Naive B cell (primary cell): Measurements from ENCODE around the gene ZKSCAN3. TPM values are rescaled to one million over a fixed set of nuclear protein-coding genes. Genes with fewer than 3 reads are reported as not detected.
"Not testable (repeated sequence)": the region's sequence is repeated elsewhere in the genome, so short reads cannot be mapped to it uniquely, and the experiment has no call there.

ENCODE experiments used
- ATAC-seq, 2 donors: fragments of 150-1000 bp; cut with Tn5 transposase; 2 replicates each; pipeline ENCODE4 v1.10.0; 2021; ENCODE audit warnings: low read depth in 2 of 2, mild to moderate bottlenecking in 2 of 2, moderate library complexity in 2 of 2
- DNase-seq: peaks from one replicate; pipeline ENCODE4 v3.0.0; 2022
- H3K27ac Mint-ChIP-seq, 6 donors: one replicate each; pipeline ENCODE4 v1.8.0; 2020 to 2022; ENCODE audit warnings: mild to moderate bottlenecking in 6 of 6, mixed read lengths in 6 of 6, moderate library complexity in 5 of 6, inconsistent platforms in 2 of 6
- H3K27me3 Mint-ChIP-seq, 3 donors: one replicate each; pipeline ENCODE4 v1.8.0; 2021 to 2022; ENCODE audit warnings: mixed read lengths in 3 of 3, mild to moderate bottlenecking in 1 of 3
- H3K36me3 Mint-ChIP-seq, 2 donors: one replicate each; pipeline ENCODE4 v1.8.0; 2020 to 2022; ENCODE audit warnings: mixed read lengths in 2 of 2, inconsistent platforms in 1 of 2, mild to moderate bottlenecking in 1 of 2
- H3K4me1 Mint-ChIP-seq, 3 donors: one replicate each; pipeline ENCODE4 v1.8.0; 2020 to 2022; ENCODE audit warnings: mixed read lengths in 3 of 3, inconsistent platforms in 1 of 3, mild to moderate bottlenecking in 1 of 3, moderate library complexity in 1 of 3
- H3K4me3 Mint-ChIP-seq, 8 donors: one replicate each; pipeline ENCODE4 v1.8.0; 2020 to 2022; ENCODE audit warnings: mild to moderate bottlenecking in 8 of 8, mixed read lengths in 8 of 8, moderate library complexity in 8 of 8, inconsistent platforms in 2 of 8
- H3K9me3 Mint-ChIP-seq, 7 donors: one replicate each; pipeline ENCODE4 v1.8.0; 2020 to 2022; ENCODE audit warnings: mixed read lengths in 7 of 7, mild to moderate bottlenecking in 5 of 7, inconsistent platforms in 2 of 7, moderate library complexity in 1 of 7
- polyA plus RNA-seq, 6 donors: library from polyadenylated mRNA; unstranded; fragments of 300-500 nt; fragmentation: Illumina TruSeq; gene quantifications; one replicate each; pipeline ENCODE4 v1.2.3, GENCODE V29; 2021; ENCODE audit warnings: low read depth in 6 of 6

ZKSCAN3 gene
- polyA plus RNA-seq, 6 donors from 2014 or later, result 0.80 to 4.8 (median 3.4) TPM

DNA sequence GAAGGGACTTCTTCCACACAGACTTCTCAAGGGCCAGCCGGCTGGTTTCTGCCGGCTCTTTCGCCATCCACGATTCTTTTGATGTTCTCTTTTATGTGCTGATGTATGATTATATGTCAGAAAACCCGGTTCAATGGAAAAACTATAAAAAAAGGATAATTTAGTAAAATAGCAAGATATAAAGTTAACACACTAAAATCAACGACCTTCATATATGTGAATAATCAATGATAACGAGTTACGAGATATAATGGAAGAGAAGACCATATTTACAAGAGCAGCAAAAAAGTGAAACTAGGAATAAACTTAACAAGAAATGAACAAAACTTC, 50.3 kb downstream of the ZKSCAN3 start:
- peaks cover 24 to 34% (median 32%) of the 10 kb centered on the region in 3 donors for H3K27me3 Mint-ChIP-seq
- peak overlapping the region; percentile 87 to 98 (median 96) for H3K4me3 Mint-ChIP-seq

GRCh38 chr6:28401172-28401571, 51.4 kb downstream of the ZKSCAN3 start:
- H3K4me1 Mint-ChIP-seq, result peaks cover 18 to 39% (median 33%) of the 10 kb centered on the region in 3 donors
- ATAC-seq, result no peak
- DNase-seq, result no peak
- H3K27ac Mint-ChIP-seq, result no peak overlapping the region
- H3K27me3 Mint-ChIP-seq, result peaks cover 31 to 40% (median 38%) of the 10 kb centered on the region in 3 donors
- H3K36me3 Mint-ChIP-seq, result peaks cover 9 to 21% of the 10 kb centered on the region in 2 donors
- H3K9me3 Mint-ChIP-seq, result peaks cover 0 to 23% (median 5%) of the 10 kb centered on the region in 7 donors
- H3K4me3 Mint-ChIP-seq, result peak overlapping the region in 1 of 8 donors; percentile 96

More for the DNA sequence above, 50.3 kb downstream of the ZKSCAN3 start:
- no peak for ATAC-seq
- H3K9me3 Mint-ChIP-seq, result peaks cover 0 to 23% (median 5%) of the 10 kb centered on the region in 7 donors
- H3K4me1 Mint-ChIP-seq, result peaks cover 27 to 50% (median 42%) of the 10 kb centered on the region in 3 donors
- no peak for DNase-seq
- peak overlapping the region; percentile 69 to 97 (median 96) for H3K27ac Mint-ChIP-seq
- peaks cover 13 to 31% of the 10 kb centered on the region in 2 donors for H3K36me3 Mint-ChIP-seq

DNA sequence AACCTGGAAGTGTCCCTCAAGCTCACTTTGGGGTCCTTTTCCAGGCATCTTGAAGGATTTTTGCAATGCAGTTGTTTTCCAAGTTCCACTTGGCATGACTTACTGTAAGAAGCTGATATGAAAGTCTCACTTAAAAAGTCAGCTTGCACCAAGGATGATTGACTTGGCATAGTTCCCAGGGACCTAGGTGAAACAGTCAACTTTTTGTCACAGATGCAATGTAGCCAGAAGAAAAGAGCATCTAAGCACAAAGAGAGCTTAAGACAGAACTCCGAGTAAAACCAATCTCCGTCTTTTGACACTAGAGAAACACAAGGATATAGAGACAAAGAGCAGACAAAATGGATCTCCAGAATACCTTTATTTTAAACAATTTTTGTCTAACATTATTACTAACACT, 52.5 kb downstream of the ZKSCAN3 start:
- H3K27ac Mint-ChIP-seq, result peak overlapping the region in 1 of 6 donors; percentile 20
- H3K9me3 Mint-ChIP-seq, result peaks cover 0 to 23% (median 5%) of the 10 kb centered on the region in 7 donors
- DNase-seq (no peak), ATAC-seq (no peak)
- H3K36me3 Mint-ChIP-seq, result peaks cover 4 to 10% of the 10 kb centered on the region in 2 donors
- H3K4me1 Mint-ChIP-seq, result peaks cover 9 to 30% (median 23%) of the 10 kb centered on the region in 3 donors
- H3K27me3 Mint-ChIP-seq, result peaks cover 41 to 48% (median 45%) of the 10 kb centered on the region in 3 donors
- peak overlapping the region in 1 of 8 donors; percentile 8 for H3K4me3 Mint-ChIP-seq

GRCh38 chr6:28403923-28404322, 54.2 kb downstream of the ZKSCAN3 start:
- ATAC-seq, DNase-seq, H3K4me3 Mint-ChIP-seq: not testable (repeated sequence)
- Mint-ChIP-seq H3K36me3 (peaks cover 0 to 10% of the 10 kb centered on the region in 2 donors), H3K4me1 (peaks cover 4 to 13% (median 10%) of the 10 kb centered on the region in 3 donors), H3K9me3 (peaks cover 0 to 23% (median 5%) of the 10 kb centered on the region in 7 donors), H3K27ac (peak overlapping the region in 1 of 6 donors; percentile 34), H3K27me3 (peaks cover 55 to 60% (median 60%) of the 10 kb centered on the region in 3 donors)

GRCh38 chr6:28407401-28407800, 57.7 kb downstream of the ZKSCAN3 start:
- H3K9me3 Mint-ChIP-seq, result peaks cover 0 to 11% (median 4%) of the 10 kb centered on the region in 7 donors
- H3K27me3 Mint-ChIP-seq, result peaks cover 70 to 78% (median 71%) of the 10 kb centered on the region in 3 donors
- ATAC-seq (no peak), DNase-seq (no peak)
- H3K36me3 Mint-ChIP-seq, result no peaks in the 10 kb centered on the region
- no peaks in the 10 kb centered on the region for H3K4me1 Mint-ChIP-seq
- no peak overlapping the region for H3K4me3 Mint-ChIP-seq
- H3K27ac Mint-ChIP-seq, result no peak overlapping the region

GRCh38 chr6:28408076-28408802, 58.5 kb downstream of the ZKSCAN3 start:
- H3K4me1 Mint-ChIP-seq, result no peaks in the 10 kb centered on the region
- ATAC-seq, result no peak
- H3K4me3 Mint-ChIP-seq, result no peak overlapping the region
- peaks cover 62 to 71% (median 64%) of the 10 kb centered on the region in 3 donors for H3K27me3 Mint-ChIP-seq
- H3K9me3 Mint-ChIP-seq, result peaks cover 0 to 12% (median 4%) of the 10 kb centered on the region in 7 donors
- H3K27ac Mint-ChIP-seq, result no peak overlapping the region
- H3K36me3 Mint-ChIP-seq, result no peaks in the 10 kb centered on the region
- no peak for DNase-seq

DNA sequence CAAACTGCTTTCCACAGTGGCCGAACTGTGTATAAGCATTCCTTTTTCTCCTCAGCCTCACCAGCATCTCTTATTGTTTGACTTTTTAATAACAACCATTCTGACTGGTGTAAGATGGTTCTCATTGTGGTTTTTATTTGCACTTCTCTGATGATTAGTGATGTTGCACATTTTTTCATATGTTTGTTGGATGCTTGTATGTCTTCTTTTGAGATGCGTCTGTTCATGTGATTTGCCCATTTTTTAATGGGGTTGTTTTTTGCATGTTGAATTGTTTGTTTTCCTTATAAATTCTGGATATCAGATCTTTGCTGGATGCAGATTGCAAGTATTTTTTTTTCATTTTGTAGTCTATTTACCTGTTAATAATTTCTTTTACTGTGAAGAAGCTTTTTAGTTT, 61.0 kb downstream of the ZKSCAN3 start:
- ATAC-seq, result no peak
- Mint-ChIP-seq H3K27me3 (peaks cover 55 to 67% (median 65%) of the 10 kb centered on the region in 3 donors), H3K27ac (no peak overlapping the region), H3K4me1 (no peaks in the 10 kb centered on the region), H3K4me3 (no peak overlapping the region), H3K36me3 (no peaks in the 10 kb centered on the region), H3K9me3 (peaks cover 0 to 11% (median 0%) of the 10 kb centered on the region in 7 donors)
- no peak for DNase-seq

DNA sequence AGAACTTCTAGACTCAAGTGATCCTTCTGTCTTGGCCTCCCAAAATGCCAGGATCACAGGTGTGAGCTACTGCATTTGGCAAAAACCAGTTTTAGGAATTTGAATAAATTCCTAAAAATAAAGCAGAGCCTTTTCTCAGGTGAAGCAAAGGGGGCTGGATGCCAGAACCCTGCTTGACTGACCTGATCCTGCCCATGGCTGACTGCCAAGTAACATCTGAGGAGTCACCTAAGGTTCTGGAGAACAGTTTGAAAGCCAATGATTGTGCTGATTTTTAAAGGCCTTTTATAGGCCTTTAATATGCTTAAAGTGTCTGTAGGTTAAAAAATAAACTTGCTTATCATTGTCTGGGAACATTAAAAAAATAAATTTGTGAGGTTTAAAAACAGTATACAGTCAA, 63.9 kb downstream of the ZKSCAN3 start:
- Mint-ChIP-seq H3K36me3 (no peaks in the 10 kb centered on the region), H3K9me3 (peaks cover 0 to 11% (median 0%) of the 10 kb centered on the region in 7 donors), H3K27ac (no peak overlapping the region), H3K27me3 (peaks cover 37 to 43% (median 42%) of the 10 kb centered on the region in 3 donors), H3K4me3 (no peak overlapping the region), H3K4me1 (no peaks in the 10 kb centered on the region)
- ATAC-seq (no peak), DNase-seq (no peak)

Other genes with a start within 250 kb of the ZKSCAN3 start
- gene ZSCAN16, start 225.3 kb upstream of the ZKSCAN3 start, polyA plus RNA-seq, result 10 to 100 TPM; 11.3 to 21.3 (median 14.7) TPM
- gene ZKSCAN8, start 208.1 kb upstream of the ZKSCAN3 start, polyA plus RNA-seq, result 1 to 10 TPM in 4 of 6 donors, under 1 TPM in 1, not detected in 1; 0.95 to 2.6 (median 1.1) TPM
- gene ZSCAN9, start 124.7 kb upstream of the ZKSCAN3 start, polyA plus RNA-seq, result 10 to 100 TPM in 3 of 6 donors, 1 to 10 TPM in 2, not detected in 1; 8.1 to 12.2 (median 10.0) TPM
- 1 to 10 TPM in 5 of 6 donors, not detected in 1; 4.5 to 8.7 (median 5.1) TPM for gene ZKSCAN4, start 97.7 kb upstream of the ZKSCAN3 start, polyA plus RNA-seq
- gene NKAPL, start 90.7 kb upstream of the ZKSCAN3 start, polyA plus RNA-seq, result under 1 TPM in 4 of 6 donors, not detected in 2; 0.25 to 0.61 (median 0.40) TPM
- gene ZSCAN26, start 82.8 kb upstream of the ZKSCAN3 start, polyA plus RNA-seq, result 10 to 100 TPM in 5 of 6 donors, 1 to 10 TPM in 1; 4.8 to 22.1 (median 18.3) TPM
- under 1 TPM in 4 of 6 donors, not detected in 2; 0.25 to 0.86 (median 0.65) TPM for gene PGBD1, start 68.4 kb upstream of the ZKSCAN3 start, polyA plus RNA-seq
- gene ZSCAN31, start 13.8 kb upstream of the ZKSCAN3 start, polyA plus RNA-seq, result 1 to 10 TPM in 3 of 6 donors, under 1 TPM in 2, not detected in 1; 0.54 to 3.3 (median 1.5) TPM
- 1 to 10 TPM; 2.3 to 6.3 (median 3.8) TPM for gene ZSCAN12, start 49.8 kb downstream of the ZKSCAN3 start, polyA plus RNA-seq
- gene ZSCAN23, start 93.5 kb downstream of the ZKSCAN3 start, polyA plus RNA-seq, result not detected
- not detected for gene GPX6, start 165.8 kb downstream of the ZKSCAN3 start, polyA plus RNA-seq
- gene GPX5, start 175.9 kb downstream of the ZKSCAN3 start, polyA plus RNA-seq, result not detected